Lower leg skin (tissue), 4 donors: ENCODE data around the gene NUMA1. TPM values are rescaled to one million over a fixed set of nuclear protein-coding genes. Genes with fewer than 3 reads are reported as not detected.
A peak's percentile ranks its signal among the peaks of the same experiment; 100 is the strongest.

Source experiments
- DNase-seq, 2 donors: peaks; one replicate each; pipeline ENCODE4 v3.0.0-alpha.2; 2019; ENCODE audit warnings: low spot score in 2 of 2
- H3K4me3 ChIP-seq: fragments of 200-600 bp; sonication (generic); 2 replicates; pipeline ENCODE4 v1.5.1; 2017; ENCODE audit warnings: mild to moderate bottlenecking, low read depth; ENCODE audit not compliant: poor library complexity, severe bottlenecking
- POLR2A ChIP-seq, 2 donors: fragments of 450-650 bp; IDR thresholded peaks; one replicate each; pipeline ENCODE4 v1.6.1; 2016 to 2017; ENCODE audit warnings: antibody characterized with exemption in 2 of 2, mild to moderate bottlenecking in 1 of 2, moderate library complexity in 1 of 2
- WGBS, 2 donors: methylation state at CpG; one replicate each; pipeline ENCODE4 v1.1.5; 2018; 5-methylcytosine and 5-hydroxymethylcytosine counted together
- intact Hi-C: fragments of 100-400 bp; cut with DNase I; formaldehyde crosslinking; loops from one replicate; pipeline ENCODE4 v1.15.0; 2023; ENCODE audit warnings: low total_unique reads
- total RNA-seq, 4 donors: library from RNA; depleted of rRNA; stranded (reverse); fragments of >200 nt; gene quantifications; one replicate each; pipeline ENCODE4 v1.1.0, GENCODE V29; 2016
- TF ChIP-seq, protein P1 (sequence below), 3 donors: fragments of 450-650 bp; IDR thresholded peaks; one replicate each; pipeline ENCODE4 v1.5.1; 2016; ENCODE audit warnings: antibody characterized with exemption in 3 of 3, mild to moderate bottlenecking in 3 of 3, moderate library complexity in 2 of 3

The NUMA1 gene
- total RNA-seq, 4 donors from 2014 or later = 356 to 592 (median 409) TPM

DNA sequence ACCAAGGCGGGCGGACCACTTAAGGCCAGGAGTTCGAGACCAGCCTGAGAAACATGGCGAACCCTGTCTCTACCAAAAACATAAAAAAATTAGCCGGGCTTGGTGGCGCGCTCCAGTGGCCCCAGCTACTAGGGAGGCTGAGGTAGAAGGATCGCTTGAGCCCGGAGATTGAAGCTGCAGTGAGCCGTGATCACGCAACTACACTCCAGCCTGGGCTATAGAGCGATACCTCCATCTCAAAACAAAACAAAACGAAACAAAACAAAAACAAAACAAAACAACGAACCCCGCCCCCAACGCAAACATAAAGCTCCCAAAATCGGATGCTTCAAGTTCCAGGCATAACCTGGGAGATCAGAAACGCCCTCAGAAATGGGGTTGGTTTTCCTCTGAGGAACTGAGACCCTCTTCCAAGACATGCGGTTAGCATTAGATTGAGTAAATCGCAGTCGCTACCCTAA lies 872 bp upstream of the NUMA1 start:
- TF ChIP-seq POLR2A (IDR thresholded peaks at IDR 0.05) = no peak
- TF ChIP-seq, protein P1, sequence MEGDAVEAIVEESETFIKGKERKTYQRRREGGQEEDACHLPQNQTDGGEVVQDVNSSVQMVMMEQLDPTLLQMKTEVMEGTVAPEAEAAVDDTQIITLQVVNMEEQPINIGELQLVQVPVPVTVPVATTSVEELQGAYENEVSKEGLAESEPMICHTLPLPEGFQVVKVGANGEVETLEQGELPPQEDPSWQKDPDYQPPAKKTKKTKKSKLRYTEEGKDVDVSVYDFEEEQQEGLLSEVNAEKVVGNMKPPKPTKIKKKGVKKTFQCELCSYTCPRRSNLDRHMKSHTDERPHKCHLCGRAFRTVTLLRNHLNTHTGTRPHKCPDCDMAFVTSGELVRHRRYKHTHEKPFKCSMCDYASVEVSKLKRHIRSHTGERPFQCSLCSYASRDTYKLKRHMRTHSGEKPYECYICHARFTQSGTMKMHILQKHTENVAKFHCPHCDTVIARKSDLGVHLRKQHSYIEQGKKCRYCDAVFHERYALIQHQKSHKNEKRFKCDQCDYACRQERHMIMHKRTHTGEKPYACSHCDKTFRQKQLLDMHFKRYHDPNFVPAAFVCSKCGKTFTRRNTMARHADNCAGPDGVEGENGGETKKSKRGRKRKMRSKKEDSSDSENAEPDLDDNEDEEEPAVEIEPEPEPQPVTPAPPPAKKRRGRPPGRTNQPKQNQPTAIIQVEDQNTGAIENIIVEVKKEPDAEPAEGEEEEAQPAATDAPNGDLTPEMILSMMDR (IDR thresholded peaks at IDR 0.05) = no peak
- intact Hi-C loops = loop anchor here (5.0 kb wide), 1 partner anchor 39 kb away; no protein-coding TSS in a partner anchor
- DNase-seq = no peak
- WGBS, 2 donors = 69 to 74% methylated on average over 21 of the region's 21 CpGs
- peak overlapping the region; percentile 14 for H3K4me3 ChIP-seq

DNA sequence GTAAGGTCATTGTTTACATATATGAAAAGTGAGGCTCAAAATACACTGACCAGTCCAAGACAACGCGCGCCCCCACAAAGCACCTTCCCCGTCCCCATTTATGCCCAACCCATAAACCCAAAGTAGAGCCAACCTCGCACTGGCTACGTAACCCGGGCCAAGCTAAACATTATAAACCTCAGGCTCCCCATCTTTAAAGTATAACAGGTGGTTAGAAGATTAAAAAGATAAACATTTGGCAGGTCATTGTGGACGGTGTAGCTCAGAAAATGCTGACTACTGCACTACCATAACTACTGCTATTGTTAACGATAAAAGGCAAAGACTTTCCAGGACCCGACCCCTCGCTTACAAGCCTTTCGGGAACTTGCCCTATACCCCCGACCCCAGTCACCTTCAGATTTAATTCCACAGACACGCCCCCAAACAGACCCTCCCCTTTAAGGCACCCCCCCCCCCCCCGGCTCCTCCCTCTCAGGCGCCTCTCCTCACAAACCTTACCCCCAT lies 470 bp downstream of the NUMA1 start:
- WGBS, 2 donors = 3 to 5% methylated on average over 16 of the region's 16 CpGs
- intact Hi-C loops = loop anchor here (5.0 kb wide), 1 partner anchor 38 kb away; no protein-coding TSS in a partner anchor
- peak in 1 of 2 donors; percentile 89 for DNase-seq
- no peak for TF ChIP-seq POLR2A (IDR thresholded peaks at IDR 0.05)
- TF ChIP-seq, protein P1 (IDR thresholded peaks at IDR 0.05) = no peak
- H3K4me3 ChIP-seq = peak overlapping the region; percentile 54

DNA sequence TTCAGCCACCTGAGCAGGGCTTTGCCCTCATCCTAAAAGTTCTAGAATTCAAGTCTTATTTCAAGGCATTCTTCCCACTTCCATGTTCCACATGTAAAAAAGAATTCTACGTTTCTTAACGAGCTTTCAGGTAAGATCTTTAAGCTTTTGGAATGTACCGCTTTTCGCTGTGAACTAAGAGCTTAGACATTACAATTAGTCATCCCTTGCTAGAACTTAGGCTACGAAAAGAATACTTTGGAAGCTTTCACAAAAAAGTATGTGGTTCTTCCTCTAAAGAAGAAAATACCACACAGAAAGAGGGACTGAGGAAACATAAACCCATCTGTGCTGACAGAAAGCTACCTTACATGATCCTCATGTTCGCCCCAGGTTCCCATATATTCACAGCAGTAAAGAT lies 1.9 kb downstream of the NUMA1 start:
- 58 to 59% methylated on average over 6 of the region's 6 CpGs for WGBS, 2 donors
- TF ChIP-seq, protein P1 (IDR thresholded peaks at IDR 0.05) = no peak
- TF ChIP-seq POLR2A (IDR thresholded peaks at IDR 0.05) = no peak
- H3K4me3 ChIP-seq = no peak overlapping the region
- intact Hi-C loops = no loop called here
- no peak for DNase-seq

DNA sequence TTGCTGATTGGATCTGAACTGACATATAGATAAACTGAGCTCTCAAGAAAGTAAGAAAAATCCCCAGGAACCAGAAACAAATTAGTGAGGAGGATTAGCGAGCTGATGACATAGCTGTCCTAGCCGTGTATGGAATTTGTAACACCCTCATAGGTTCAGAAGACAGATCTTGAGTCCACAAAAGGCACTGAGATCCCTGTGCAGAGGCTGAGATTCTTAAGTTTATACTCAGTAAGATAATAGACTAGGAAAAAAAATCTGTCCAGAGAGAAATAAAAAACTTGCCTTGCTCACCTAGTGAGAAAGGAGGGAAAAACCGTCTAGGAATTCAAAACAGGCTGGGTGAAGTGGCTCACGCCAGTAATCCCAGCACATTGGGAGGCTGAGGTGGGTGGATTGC lies 4.6 kb downstream of the NUMA1 start:
- H3K4me3 ChIP-seq = no peak overlapping the region
- 87 to 90% methylated on average over 4 of the region's 4 CpGs for WGBS, 2 donors
- intact Hi-C loops = no loop called here
- DNase-seq = no peak
- TF ChIP-seq, protein P1 (IDR thresholded peaks at IDR 0.05) = no peak
- no peak for TF ChIP-seq POLR2A (IDR thresholded peaks at IDR 0.05)

DNA sequence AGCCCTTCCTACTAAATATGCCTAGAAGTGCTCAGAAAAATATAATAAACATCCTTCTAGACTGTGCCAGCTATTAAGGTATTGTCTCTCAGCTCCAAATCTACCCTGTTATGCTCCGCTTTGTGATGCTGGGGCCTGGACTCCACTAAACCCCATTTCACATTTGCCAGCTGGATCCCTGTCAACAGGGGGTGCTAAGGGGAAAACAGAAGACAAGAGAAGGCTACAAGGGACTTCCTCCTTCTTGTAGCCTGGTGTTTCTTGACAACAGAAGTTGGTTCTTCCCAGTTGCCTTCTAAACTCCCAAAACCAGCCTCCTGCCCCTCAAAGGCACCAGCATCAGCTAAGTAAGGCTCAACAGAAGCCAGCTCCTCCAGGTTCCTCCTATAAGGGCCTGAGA lies 5.2 kb downstream of the NUMA1 start:
- 84 to 88% methylated on average over 1 of the region's 1 CpG for WGBS, 2 donors
- DNase-seq = no peak
- intact Hi-C loops = no loop called here
- no peak for TF ChIP-seq POLR2A (IDR thresholded peaks at IDR 0.05)
- TF ChIP-seq, protein P1 (IDR thresholded peaks at IDR 0.05) = no peak
- H3K4me3 ChIP-seq = no peak overlapping the region

DNA sequence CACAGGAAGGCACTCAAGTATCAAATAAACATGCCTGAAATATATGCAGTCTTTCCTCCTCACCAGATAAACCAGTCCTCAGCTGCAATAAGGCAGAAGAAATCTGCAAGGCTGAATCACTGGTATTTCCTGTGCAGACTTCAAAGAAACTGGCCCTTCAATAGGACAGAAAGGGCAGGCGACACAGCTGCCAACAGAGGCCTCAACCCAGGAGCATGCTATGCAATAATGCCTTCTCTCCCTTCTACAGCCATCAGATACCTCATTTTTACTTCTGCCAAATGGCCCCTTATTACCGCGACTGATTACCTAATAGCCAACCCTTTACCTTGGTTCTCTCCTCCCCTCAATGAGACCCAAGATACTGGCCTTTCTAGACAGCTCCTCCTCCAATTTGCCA lies 8.0 kb downstream of the NUMA1 start:
- intact Hi-C loops = no loop called here
- no peak overlapping the region for H3K4me3 ChIP-seq
- DNase-seq = no peak
- TF ChIP-seq POLR2A (IDR thresholded peaks at IDR 0.05) = no peak
- TF ChIP-seq, protein P1 (IDR thresholded peaks at IDR 0.05) = no peak
- WGBS, 2 donors = 59 to 67% methylated on average over 3 of the region's 3 CpGs
